Measurements from ENCODE around the gene DRAXIN. TPM values are rescaled to one million over a fixed set of nuclear protein-coding genes. Genes with fewer than 3 reads are reported as not detected.

The DRAXIN gene
- polyA plus RNA-seq, 1 experiment: 0.04 TPM

- Histone ChIP-seq H3K27ac (ENCODE audit: low read depth, low read length) (no peak overlapping the region), H3K27me3 (ENCODE audit: control insufficient read depth, insufficient read depth, low read length) (peaks cover 47% of the 10 kb centered on the region), H3K4me3 (ENCODE audit: low read depth, low read length) (no peak overlapping the region), H3K9me3 (ENCODE audit: control insufficient read depth, insufficient read depth, low read length) (no peaks in the 10 kb centered on the region; the same call in 1 of the 2 replicates)
- ChIA-PET CTCF (interaction anchor here (1.5 kb wide), 1 partner anchor 9 kb away, joined by 4 read pairs; no protein-coding TSS in a partner anchor), POLR2A (no interaction called here)
- no peak for DNase-seq (ENCODE audit: low read depth, low spot score)
- TF ChIP-seq, protein P1, sequence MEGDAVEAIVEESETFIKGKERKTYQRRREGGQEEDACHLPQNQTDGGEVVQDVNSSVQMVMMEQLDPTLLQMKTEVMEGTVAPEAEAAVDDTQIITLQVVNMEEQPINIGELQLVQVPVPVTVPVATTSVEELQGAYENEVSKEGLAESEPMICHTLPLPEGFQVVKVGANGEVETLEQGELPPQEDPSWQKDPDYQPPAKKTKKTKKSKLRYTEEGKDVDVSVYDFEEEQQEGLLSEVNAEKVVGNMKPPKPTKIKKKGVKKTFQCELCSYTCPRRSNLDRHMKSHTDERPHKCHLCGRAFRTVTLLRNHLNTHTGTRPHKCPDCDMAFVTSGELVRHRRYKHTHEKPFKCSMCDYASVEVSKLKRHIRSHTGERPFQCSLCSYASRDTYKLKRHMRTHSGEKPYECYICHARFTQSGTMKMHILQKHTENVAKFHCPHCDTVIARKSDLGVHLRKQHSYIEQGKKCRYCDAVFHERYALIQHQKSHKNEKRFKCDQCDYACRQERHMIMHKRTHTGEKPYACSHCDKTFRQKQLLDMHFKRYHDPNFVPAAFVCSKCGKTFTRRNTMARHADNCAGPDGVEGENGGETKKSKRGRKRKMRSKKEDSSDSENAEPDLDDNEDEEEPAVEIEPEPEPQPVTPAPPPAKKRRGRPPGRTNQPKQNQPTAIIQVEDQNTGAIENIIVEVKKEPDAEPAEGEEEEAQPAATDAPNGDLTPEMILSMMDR (IDR thresholded peaks at IDR 0.05; ENCODE audit: low read depth, low read length): no peak
Measured at GRCh38 chr1:11701551-11701961, 10.0 kb downstream of the DRAXIN start.

GRCh38 chr1:11701981-11702803, 10.7 kb downstream of the DRAXIN start:
- POLR2A ChIA-PET: no interaction called here

DNA sequence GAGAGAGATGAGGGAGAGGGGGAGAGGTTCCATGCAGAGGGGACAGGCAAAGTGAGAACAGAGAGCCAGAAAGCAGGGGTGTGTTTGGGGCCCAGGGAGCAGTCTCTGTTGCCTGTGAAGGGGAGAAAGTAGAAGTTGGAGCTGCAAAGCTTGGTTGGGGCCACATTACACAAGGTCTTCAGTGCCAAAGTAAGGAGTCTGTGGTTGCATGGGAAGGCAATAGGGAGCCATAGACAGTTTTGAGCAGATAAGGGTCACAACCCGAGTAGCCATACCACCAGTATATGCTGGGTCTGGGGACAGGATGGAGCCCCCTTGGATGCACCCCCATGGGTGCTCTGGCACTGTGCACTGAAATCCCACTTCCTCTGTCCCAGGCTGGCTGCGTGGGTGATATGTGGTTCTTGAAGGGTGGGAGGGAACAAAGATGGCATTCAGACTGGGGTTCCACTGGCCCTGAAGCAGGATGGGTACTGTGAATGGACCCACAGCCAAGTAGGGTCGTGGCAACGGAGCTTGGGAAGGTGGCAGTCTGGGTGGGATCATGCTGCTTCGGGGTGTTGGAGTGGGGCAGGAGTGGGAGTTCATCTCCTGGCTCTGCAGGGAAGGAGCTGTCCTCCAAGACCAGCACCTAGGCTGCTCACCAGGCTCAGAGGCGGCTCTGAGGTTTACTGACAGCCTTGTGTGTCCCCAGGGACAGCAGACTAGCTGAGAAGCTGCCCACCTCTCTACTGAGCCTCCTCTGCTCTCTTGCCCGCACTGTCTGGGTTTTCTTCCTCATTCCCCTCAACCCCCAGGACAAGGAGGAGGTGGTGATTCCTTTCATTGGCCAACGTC, 12.1 kb downstream of the DRAXIN start:
- H3K4me3 ChIP-seq (ENCODE audit: low read depth, low read length): no peak overlapping the region
- no peaks in the 10 kb centered on the region; the same call in 1 of the 2 replicates for H3K9me3 ChIP-seq (ENCODE audit: control insufficient read depth, insufficient read depth, low read length)
- no peak for DNase-seq (ENCODE audit: low read depth, low spot score)
- peaks cover 37% of the 10 kb centered on the region for H3K27me3 ChIP-seq (ENCODE audit: control insufficient read depth, insufficient read depth, low read length)
- ChIA-PET POLR2A (no interaction called here), CTCF (interaction anchor here (1.5 kb wide), 1 partner anchor 16 kb away, joined by 3 read pairs; no protein-coding TSS in a partner anchor)
- TF ChIP-seq, protein P1 (IDR thresholded peaks at IDR 0.05; ENCODE audit: low read depth, low read length): no peak
- no peak overlapping the region for H3K27ac ChIP-seq (ENCODE audit: low read depth, low read length)

More at GRCh38 chr1:11701981-11702803, 10.7 kb downstream of the DRAXIN start:
- H3K27ac ChIP-seq (ENCODE audit: low read depth, low read length): no peak overlapping the region
- peaks cover 44% of the 10 kb centered on the region for H3K27me3 ChIP-seq (ENCODE audit: control insufficient read depth, insufficient read depth, low read length)
- CTCF ChIA-PET: no interaction called here
- no peak for DNase-seq (ENCODE audit: low read depth, low spot score)
- H3K9me3 ChIP-seq (ENCODE audit: control insufficient read depth, insufficient read depth, low read length): no peaks in the 10 kb centered on the region; the same call in 1 of the 2 replicates
- H3K4me3 ChIP-seq (ENCODE audit: low read depth, low read length): no peak overlapping the region
- TF ChIP-seq, protein P1 (IDR thresholded peaks at IDR 0.05; ENCODE audit: low read depth, low read length): no peak

- no peak for DNase-seq (ENCODE audit: low read depth, low spot score)
- POLR2A ChIA-PET: no interaction called here
- TF ChIP-seq, protein P1 (IDR thresholded peaks at IDR 0.05; ENCODE audit: low read depth, low read length): no peak
- peaks cover 32% of the 10 kb centered on the region for H3K27me3 ChIP-seq (ENCODE audit: control insufficient read depth, insufficient read depth, low read length)
- no peaks in the 10 kb centered on the region; the same call in 1 of the 2 replicates for H3K9me3 ChIP-seq (ENCODE audit: control insufficient read depth, insufficient read depth, low read length)
- no peak overlapping the region for H3K4me3 ChIP-seq (ENCODE audit: low read depth, low read length)
- CTCF ChIA-PET: interaction anchor here (0.6 to 1.5 kb wide), 2 partner anchors 15 to 41 kb away, joined by 3 read pairs; no protein-coding TSS in a partner anchor
- H3K27ac ChIP-seq (ENCODE audit: low read depth, low read length): no peak overlapping the region
Measured at GRCh38 chr1:11704194-11704529, 12.7 kb downstream of the DRAXIN start.
